D341Med (cell line): ENCODE results near the gene EGR4.
A peak's percentile ranks its signal among the peaks of the same experiment; 100 is the strongest.

Experiments
- DNase-seq: peaks from one replicate; pipeline ENCODE4 v3.0.0; 2012; ENCODE audit warnings: low spot score

Gene EGR4

DNA sequence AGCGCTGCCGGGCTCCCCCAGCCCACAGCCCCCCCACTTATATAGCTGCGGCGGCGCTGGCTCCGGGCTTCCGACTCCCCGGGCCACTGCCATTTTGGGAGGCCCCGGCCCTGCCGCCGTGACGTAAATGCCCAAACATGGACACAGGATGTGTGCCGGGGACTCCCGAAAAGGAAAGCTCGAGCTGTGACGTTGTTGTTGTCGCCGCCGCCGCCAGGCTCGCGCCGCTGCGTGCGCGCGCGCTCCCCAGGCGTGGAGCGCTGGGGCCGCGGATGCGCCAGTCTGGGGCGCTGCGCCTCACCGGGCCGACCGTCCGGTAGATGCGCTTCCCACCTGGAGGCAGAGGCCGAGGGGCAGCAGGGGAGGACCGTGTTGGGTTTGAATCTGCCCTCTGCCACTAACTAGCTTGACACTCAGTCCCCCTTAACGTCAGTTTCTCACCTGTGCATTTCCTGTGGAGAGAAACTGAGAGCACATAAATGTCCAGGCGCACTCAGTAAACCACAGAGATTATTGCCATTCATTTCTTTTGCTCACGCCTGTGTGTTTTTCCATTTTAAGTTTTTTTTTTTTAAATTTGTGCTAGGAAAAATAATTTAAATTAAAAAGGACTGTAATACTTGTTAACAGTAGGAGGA, at the start of gene EGR4:
Gene EGR4, minus strand, starts transcription at position 15 of the 638 bp plus-strand sequence. CDS start 231 bp downstream, outside the sequence.
- peak; percentile 95 for DNase-seq

DNA sequence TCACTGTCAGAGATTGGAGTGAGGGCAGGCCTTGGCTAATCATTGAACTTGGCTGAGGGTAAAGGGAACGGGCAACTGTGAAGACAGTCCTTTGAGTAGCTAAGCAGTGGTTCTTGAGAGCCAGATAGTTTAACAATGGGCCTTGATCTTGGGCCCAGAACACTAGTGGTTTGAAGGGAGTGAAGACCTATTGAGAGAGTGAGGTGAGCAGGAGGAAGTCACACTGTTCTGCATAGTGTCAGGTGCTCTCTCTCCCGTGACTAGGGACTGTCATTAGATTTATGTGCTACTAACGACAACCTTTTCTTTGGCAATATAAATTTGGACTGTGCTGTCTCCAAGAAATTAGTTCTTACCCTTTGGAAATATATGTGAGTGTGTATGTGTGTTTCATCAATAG, 47.7 kb upstream of the EGR4 start:
- DNase-seq = no peak

DNA sequence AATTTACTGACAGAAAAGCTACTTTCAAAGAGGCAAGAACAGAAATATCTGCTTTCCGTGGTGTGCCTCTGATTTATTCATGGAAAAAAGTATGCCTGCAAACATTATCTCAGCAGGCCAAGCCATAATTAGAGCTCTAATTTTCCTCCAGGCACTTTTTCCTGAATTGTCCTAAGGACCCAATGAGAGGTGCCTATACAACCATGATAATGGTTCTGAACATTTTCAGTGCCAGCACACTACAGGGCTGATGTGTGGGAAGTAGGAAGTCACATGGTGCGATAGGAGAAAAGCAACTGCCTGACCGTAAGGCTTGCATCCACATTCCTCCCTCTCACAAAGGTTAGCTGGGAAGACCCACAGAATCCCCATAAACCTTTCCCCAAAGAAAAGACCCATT, 45.9 kb upstream of the EGR4 start:
- DNase-seq = no peak

DNA sequence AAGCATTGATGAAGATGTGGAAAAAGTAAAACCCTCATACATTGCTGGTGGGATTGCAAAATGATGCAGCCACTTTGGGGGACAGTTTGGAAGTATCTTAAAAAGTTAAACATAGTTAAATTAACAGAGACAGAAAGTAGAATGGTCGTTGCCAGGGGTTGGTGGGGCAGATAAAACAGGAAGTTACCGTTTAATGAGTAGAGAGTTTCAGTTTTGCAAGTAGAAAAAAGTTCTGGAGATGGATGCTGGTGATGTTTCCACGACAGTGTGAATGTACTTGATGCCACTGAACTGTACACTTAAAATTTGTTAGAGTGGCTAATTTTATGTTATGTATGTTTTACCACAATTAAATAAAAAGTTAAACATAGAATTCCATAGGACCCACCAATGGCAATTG, 44.5 kb upstream of the EGR4 start:
- no peak for DNase-seq

DNA sequence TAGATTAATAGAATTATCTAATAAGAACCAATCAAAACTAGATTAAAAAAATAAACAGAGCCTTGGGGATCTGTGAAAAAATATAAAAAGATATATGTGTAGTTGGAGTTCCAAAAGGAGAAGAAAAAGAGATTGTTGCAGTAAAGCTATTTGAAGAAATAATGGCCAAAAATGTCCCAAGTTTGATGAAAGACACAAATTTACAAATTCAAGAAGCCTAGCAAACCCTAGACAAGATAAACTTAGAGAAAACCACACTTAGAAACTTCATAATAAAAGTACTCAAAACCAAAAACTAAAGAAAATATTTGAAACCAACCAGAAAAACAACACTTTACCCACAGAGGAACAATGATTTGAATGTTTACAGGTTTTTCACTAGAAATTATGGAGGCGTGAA, 41.3 kb upstream of the EGR4 start:
- no peak for DNase-seq

DNA sequence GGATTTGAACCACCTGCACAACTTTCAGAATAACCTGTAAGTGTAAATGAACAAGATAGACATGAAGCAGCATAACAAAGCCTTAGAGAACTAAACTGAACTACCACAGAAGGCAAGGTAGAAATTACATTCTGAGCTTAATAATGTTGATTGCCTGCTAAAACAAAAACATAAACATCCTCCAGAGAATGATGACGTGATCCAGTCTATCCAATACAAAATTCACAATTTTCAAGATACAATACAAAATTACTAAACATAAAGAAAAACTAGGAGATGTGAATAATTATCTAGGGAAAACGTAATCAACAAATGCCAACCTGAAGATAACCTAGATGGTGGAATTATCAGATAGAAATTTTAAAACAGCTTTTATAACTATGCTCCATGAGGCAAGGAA, 40.7 kb upstream of the EGR4 start:
- no peak for DNase-seq

DNA sequence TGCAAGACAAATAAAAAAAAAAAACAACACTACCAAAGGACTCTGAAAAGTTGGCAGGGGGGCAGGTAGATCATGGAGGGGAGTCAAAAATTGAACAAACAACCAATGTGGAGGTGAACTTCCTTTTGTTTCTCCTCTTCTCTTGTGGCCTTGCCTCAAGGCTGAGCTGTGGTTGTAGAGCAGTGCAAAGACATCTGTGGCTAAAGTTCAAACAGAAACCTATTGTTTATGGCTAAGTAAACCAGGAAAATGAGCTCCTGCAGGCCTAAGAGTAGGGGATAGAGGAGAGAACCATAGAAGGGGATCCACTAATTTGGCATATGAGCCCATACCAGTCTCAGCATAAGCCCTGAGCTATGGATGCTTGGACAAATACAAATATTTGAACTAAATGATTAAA, 40.2 kb upstream of the EGR4 start:
- DNase-seq = no peak

DNA sequence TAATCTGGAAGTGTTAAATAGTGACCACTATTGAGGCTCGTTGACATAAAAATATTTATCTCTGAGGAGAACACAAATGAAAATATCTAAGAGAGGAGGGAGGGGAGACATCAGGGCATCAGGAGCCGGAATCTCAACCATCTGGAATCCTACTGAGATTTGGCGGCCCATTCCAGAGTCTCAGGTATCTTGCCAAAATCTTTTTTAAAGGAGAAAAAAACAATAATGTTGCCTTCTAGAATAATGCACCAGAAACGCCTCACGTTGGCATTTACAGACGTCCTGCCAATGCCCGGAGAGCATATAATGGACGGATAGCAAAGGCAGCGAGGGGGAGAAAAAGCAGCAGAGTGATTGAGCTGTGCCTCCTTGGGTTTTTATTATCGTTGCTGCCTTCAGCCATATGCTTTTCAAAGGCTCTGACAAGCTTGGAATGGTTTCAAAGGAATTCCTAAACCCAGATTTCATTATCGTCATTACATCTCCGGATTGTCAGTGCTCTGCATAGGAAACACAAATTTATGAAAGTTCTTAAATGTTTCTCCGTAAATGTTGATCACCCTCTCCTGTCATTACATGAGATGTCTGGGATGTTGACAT, 30.9 kb upstream of the EGR4 start:
- no peak for DNase-seq

DNA sequence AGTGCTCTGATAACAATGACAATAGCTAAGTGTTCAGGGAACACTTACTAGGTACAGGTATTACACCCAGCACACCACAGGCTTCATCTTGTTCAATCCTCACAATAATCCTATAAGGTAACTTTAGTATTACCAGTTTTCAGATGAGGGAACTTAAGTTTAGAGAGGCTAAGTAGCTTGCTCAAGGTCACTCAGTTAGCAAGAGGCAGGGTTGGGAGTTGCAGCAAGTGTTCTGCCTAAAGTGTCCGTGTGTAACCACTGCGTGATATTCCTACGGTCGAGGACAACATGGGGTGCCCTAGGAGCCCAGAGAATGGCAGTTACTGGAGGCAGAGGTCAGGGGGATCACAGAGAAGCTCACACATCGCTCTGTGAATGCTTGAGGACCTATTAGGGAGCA, 30.2 kb upstream of the EGR4 start:
- no peak for DNase-seq

DNA sequence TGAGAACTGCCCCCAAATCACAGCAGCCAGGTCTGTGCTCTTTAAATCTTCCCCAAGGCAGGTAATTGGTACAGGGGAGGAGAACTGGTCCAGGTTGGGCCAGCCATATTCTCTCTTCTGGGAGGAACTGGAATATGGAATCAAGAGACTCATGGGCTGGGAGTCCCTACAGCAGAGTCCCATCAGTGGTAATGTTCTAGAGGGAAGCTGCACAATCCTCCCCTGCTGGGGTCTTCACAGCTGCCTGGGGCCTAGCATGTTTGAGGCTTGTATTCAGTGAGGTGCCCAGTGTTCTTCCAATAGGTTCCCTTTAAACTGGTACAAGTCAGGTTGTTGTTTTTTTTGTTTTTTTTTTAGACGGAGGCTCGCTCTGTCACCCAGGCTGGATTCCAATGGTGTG, 21.1 kb upstream of the EGR4 start:
- no peak for DNase-seq

DNA sequence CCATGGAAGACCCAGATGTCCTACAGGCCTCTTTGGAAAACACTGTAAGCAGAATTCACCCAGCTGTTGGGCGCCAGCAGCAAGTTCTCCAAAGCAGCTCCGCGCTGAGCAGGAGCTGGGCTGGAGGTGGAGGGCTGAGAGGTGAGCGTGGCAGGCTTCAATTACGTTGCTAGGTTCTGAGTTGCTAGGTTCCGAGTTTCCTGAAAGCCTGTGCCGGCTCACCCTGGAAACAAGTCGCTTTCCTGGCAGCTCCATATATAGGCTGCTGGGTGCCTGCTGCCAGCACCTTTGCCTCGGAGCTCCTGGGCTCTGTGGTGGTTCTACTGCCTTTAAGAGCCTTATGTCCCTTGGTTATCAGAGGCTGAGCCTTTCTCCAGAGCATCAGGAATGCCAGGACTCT, 14.4 kb upstream of the EGR4 start:
- no peak for DNase-seq

DNA sequence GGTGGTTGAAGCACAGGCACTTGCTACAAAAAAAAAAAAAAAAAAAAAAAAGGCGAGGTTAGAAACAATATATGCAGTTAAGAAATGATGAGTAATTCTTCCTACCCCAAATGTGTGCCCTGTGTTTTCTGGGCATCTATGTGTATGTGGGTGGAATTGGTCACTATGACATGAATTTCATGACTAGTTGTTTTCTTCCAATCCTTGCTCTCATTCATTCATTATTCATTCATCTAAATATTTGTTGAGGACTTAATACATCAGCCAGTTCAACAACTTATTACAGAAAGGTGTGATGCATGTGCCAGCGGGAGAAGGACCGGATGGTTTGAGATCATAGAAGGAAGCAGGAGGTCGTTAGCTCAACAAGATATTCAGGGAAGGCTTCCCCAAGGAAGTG, 8.3 kb upstream of the EGR4 start:
- no peak for DNase-seq

DNA sequence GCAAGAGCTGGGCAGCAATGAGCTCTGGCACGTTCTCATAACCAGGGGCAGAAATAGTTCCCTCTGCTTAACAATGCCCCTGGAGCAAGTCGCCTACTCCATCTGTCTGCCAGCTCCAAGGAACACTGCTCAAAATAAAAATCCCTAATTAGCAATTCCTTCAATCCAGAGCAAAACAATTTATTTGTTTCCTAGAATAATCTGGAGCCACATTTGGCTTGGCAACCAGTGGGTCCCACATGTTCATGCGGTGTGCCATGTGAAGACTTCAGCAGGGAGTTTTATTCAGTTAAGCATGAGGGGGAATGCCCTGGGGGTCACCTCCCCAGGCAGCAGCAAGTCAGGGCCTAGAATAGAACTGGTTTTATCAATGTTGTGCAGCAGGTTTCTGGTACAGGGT, 7.6 kb upstream of the EGR4 start:
- DNase-seq = no peak

DNA sequence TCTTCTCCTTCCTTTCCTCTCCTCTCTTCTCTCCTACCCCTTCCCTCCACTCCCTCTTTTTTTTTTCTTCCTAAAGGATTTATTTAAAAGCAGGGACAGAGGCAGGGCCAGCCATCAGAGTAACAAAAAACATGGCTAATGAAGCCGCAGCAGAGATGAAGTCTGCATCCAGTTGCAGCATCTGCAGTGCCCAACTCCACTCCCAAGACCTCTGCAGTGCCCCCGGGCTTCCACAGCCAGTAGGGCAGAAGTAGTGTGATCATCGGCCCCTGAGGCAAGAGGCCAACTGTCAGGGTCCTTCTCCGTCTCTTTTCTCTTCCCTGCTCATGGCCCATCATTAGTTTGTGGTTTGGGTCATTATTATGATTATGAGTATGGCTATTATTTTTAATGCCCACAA, 4.2 kb upstream of the EGR4 start:
- DNase-seq = no peak

DNA sequence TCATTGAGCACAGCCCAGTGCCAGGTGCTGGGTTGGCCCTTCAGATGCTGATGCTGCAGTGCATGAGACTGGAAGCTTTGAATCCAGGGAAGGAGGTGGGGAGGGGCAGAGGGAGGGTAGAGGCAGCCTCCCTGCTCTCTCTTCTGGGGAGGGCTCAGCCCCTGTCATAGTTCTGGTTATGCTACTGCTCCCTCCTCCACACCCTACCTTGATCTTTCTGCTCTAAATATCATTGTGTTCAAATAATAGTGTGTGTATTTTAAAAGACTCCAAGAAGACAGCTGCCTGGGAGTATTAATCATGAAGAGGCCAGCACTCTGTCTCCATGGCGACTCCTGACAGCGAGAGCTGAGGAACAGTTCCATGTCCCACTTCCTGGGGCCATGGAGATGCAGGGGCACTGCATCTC, 3.8 kb upstream of the EGR4 start:
- DNase-seq = no peak

DNA sequence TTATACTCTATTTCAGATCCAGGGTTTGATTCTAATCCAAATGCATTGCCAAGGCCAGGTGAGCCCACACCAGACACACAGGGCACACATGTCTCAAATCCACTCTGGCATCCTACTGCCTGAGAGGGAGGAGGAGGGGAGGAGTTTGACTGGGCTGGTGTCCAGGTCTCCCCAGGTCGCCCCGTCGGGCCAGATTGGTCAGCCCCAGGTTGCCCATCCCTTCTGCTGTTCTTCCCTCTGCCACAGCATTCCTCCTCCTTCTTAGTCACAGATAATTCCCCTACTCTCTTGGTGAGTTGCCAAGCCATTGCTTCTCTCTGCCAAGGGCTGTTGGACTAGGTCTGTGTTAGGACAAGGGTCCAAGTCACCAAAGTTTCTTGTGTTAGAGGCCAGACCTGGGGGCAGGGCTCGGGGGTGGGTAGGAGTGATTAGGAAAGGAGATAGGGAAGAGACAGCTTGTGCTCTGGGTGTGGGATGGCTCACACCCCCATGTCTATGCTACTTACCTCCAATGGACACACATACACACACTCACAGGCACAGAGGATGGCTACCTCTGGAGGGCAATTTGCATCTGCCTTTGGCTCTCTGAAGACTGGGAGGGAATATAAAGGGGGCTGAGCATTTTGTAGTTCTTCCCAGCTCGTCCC, 2.5 kb upstream of the EGR4 start:
- DNase-seq = no peak

DNA sequence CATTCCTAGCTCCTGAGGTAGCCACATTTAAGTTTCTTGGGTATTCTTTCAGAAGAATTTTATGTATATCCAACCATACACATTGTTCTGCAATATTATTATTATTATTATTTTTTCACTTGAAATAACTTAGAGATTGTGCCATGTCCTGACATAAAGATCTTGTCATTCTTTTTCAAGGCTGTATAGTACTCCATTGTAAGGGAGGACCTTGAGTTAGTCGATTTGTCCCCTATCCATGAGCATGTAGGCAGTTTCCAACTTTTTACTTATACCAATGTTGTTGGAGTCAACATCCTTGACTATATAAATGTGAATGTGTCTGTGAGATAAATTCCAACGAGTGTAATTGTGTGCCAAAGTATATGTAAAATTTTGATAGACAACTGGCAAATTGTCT, 891 bp upstream of the EGR4 start:
- no peak for DNase-seq

DNA sequence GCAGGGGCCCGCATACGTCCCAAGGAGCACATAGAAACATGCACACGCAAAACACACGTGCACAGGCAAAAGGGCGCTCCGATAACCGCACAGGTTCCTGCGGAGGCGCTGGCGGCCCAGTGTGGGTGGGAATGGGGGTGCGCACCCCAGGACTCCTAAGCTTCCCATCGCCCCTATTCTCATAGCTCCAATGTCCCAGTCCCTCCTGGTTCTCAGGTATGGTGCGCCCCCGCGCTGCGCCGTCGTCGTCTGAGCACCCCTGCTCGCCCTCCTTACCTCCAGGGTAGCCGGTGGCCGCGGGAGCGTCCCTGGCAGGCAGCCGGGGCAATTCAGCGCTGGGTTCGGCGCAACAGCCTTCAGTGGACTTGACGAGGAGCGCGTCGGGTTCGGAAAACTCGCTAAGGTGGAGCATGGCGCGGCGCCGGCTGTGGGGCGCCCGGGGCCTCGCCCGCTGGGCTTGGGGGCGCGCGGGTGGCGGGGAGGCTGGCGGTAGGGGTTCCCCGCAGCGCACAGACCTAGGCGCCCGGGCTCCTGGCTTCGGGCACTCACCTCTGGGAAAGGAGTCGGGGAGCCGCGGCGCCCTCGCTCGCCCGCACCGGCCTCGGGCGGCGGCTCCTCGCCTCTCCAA, 328 bp downstream of the EGR4 start:
- DNase-seq = peak; percentile 57

DNA sequence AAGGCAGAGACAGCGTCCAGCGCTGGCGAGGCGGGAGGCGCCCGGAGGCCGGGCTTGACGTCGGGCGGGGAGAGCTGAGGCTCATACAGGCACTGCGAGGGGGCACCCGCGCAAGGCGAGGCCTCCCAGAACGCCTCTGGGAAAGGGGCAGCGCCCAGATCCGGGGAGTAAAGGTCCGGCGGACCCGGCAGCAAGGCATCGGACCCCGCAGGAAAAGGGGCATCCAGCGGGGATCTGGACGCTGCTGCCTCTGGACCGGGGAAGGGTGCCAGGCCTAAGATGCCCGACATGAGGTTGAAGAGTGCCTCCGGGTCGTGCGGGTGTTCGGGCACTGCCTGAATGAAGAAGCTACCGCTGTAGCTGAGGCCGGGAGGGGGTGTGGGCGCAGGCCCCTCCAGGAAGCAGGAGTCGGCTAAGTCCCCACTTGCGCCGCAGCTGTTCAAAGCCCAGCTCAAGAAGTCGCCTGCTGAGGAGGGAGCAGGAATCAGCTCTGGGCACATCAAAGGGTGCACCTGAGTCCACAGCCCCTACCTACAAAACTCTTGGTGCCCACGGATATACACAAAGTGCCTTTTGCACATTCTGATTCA, 937 bp downstream of the EGR4 start:
- DNase-seq = no peak

DNA sequence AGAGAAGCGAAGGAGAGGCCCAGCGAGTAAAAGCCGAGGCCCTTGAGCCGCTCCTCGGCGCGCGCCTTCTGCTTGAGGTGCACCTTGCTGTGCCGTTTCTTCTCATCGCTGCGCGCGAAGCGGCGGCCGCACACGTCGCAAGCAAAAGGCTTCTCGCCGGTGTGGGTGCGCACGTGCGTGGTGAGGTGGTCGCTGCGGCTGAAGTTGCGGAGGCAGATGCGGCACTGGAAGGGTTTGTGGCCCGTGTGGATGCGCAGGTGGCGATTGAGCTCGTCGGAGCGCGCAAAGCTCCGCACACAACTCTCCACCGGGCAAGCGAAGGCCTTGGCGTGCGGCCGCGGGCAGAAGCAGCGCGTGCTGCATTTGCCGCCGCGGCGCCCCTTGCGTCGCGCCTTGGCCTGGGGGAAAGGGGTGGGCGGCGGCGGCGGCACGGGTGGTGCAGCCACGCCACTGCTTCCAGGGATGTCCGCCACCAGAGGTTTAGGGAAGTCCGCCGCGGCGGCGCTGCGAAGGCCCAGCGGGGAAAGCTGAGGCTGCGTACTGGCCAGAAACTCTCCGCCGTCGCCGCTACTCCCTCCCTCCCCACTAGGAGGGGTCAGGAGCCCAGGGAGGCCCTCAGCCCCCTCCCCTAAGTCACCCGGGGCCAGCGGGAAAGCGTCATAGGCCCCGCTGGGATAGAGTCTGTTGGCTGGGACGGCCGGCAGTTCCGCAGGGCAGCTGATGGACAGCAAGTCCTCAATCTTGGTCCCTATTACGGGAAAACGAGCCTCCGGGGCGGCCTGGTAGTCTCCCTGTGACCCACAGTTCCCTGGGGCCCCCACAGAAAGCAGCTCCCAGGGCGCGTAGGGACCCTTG, 1.7 kb downstream of the EGR4 start:
- DNase-seq = peak; percentile 65

DNA sequence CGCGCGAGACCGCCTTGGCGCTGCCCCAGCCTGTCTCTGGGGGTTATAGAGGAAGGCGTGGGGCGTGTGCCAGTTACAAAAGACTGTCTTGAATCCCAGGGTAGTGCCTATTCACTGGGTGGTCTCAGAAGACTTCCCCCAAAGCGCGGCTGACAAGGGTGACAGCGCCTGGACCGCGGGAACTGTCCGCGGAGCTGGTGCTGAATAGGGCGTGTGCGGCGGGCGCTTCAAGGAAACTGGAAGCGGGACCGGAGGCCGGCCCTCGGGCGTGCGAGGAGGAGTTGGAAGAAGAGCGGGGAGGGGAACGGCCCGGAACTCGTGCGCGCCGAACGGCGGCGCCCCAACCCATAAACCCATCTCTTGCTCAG, 2.3 kb downstream of the EGR4 start:
- DNase-seq = no peak
